ENCODE measurements around the gene PM20D1.

Gene PM20D1

GRCh38 chr1:205803986-205804385 lies 45.9 kb downstream of the PM20D1 start:
- DNase-seq, result no peak

- DNase-seq, result no peak
Observed at GRCh38 chr1:205802060-205802459, 47.9 kb downstream of the PM20D1 start.

GRCh38 chr1:205800981-205801703 lies 48.8 kb downstream of the PM20D1 start:
- no peak for DNase-seq

- no peak for DNase-seq
Observed at GRCh38 chr1:205800427-205800826, 49.5 kb downstream of the PM20D1 start.

GRCh38 chr1:205798577-205798976 lies 51.4 kb downstream of the PM20D1 start:
- DNase-seq, result no peak

- DNase-seq, result no peak
Observed at GRCh38 chr1:205797168-205797567, 52.8 kb downstream of the PM20D1 start.

GRCh38 chr1:205794011-205794730 lies 55.8 kb downstream of the PM20D1 start:
- no peak for DNase-seq

GRCh38 chr1:205792961-205793673 lies 56.8 kb downstream of the PM20D1 start:
- no peak for DNase-seq

- no peak for DNase-seq
Observed at GRCh38 chr1:205792481-205792881, 57.5 kb downstream of the PM20D1 start.

GRCh38 chr1:205791568-205792180 lies 58.3 kb downstream of the PM20D1 start:
- DNase-seq, result peak; percentile 71

- no peak for DNase-seq
Observed at GRCh38 chr1:205787287-205787916, 62.5 kb downstream of the PM20D1 start.

GRCh38 chr1:205786601-205787000 lies 63.3 kb downstream of the PM20D1 start:
- no peak for DNase-seq

- no peak for DNase-seq
Observed at GRCh38 chr1:205785446-205785845, 64.5 kb downstream of the PM20D1 start.

- no peak for DNase-seq
Observed at GRCh38 chr1:205783904-205784303, 66.0 kb downstream of the PM20D1 start.

- no peak for DNase-seq
Observed at GRCh38 chr1:205783433-205783795, 66.5 kb downstream of the PM20D1 start.

- peak; percentile 26 for DNase-seq
Observed at GRCh38 chr1:205782627-205783432, 67.1 kb downstream of the PM20D1 start.

- no peak for DNase-seq
Observed at GRCh38 chr1:205780335-205780734, 69.6 kb downstream of the PM20D1 start.

Measured in CD4-positive, alpha-beta T cell treated with Interleukin-17A for 1 hour (primary cell).